Calu3 (cell line): ENCODE results near the gene TTLL7. TPM values are rescaled to one million over a fixed set of nuclear protein-coding genes. Genes with fewer than 3 reads are reported as not detected.
A peak's percentile ranks its signal among the peaks of the same experiment; 100 is the strongest.

ENCODE experiments used
- BruUV-seq: library from RNA; stranded (reverse); fragments of 400-500 nt; replicated peaks from 2 replicates; lab custom pipeline; 2021; lab: Mats Ljungman, UMichigan
- CTCF ChIA-PET: fragments of 300-600 bp; sonication (Branson Sonifier 250); formaldehyde crosslinking; loops from one replicate; lab custom pipeline; 2022; ENCODE audit warnings: antibody characterized with exemption; lab: Charles Lee
- DNase-seq: peaks from one replicate; pipeline ENCODE4 v3.0.0; 2022
- H3K27ac Mint-ChIP-seq: one replicate; pipeline ENCODE4 v1.8.0; 2022; ENCODE audit warnings: mixed read lengths; ENCODE audit not compliant: unreplicated experiment
- H3K27me3 Mint-ChIP-seq: one replicate; pipeline ENCODE4 v1.8.0; 2022; ENCODE audit warnings: mixed read lengths; ENCODE audit not compliant: unreplicated experiment
- H3K36me3 Mint-ChIP-seq: one replicate; pipeline ENCODE4 v1.8.0; 2022; ENCODE audit warnings: mild to moderate bottlenecking, moderate library complexity, mixed read lengths; ENCODE audit not compliant: insufficient read depth, unreplicated experiment
- H3K4me1 Mint-ChIP-seq: one replicate; pipeline ENCODE4 v1.8.0; 2022; ENCODE audit warnings: mild to moderate bottlenecking, low read depth, mixed read lengths; ENCODE audit not compliant: unreplicated experiment
- H3K4me3 Mint-ChIP-seq: one replicate; pipeline ENCODE4 v1.8.0; 2022; ENCODE audit warnings: mild to moderate bottlenecking, low read depth, moderate library complexity, mixed read lengths; ENCODE audit not compliant: unreplicated experiment
- H3K9me3 Mint-ChIP-seq: one replicate; pipeline ENCODE4 v1.8.0; 2022; ENCODE audit warnings: low read depth, mixed read lengths; ENCODE audit not compliant: unreplicated experiment
- CTCF ChIP-seq: fragments of 200-600 bp; IDR thresholded peaks from one replicate; pipeline ENCODE4 v1.8.0; 2022; ENCODE audit warnings: antibody characterized with exemption; ENCODE audit not compliant: unreplicated experiment
- intact Hi-C: fragments of 100-400 bp; cut with micrococcal nuclease; formaldehyde crosslinking; loops from one replicate; pipeline ENCODE4 v1.10.0; 2022; ENCODE audit not compliant: unreplicated experiment
- total RNA-seq: library from RNA; stranded (reverse); gene quantifications from 2 replicates; pipeline ENCODE4 v1.2.3, GENCODE V29; 2022

The TTLL7 gene
- total RNA-seq, 1 experiment from 2014 or later: 4.6 TPM

- no TSS peak for BruUV-seq
- H3K36me3 Mint-ChIP-seq: no peaks in the 10 kb centered on the region
- no peak overlapping the region for H3K4me3 Mint-ChIP-seq
- TF ChIP-seq CTCF: no peak
- H3K4me1 Mint-ChIP-seq: peaks cover 12% of the 10 kb centered on the region
- DNase-seq: no peak
- H3K27me3 Mint-ChIP-seq: no peaks in the 10 kb centered on the region
- CTCF ChIA-PET: no interaction called here
- intact Hi-C loops: no loop called here
- peaks cover 3% of the 10 kb centered on the region for H3K9me3 Mint-ChIP-seq
- H3K27ac Mint-ChIP-seq: no peak overlapping the region
These were observed 176.7 kb downstream of the TTLL7 start for GRCh38 chr1:83822208-83822607.

- DNase-seq: no peak
- Mint-ChIP-seq H3K27me3 (no peaks in the 10 kb centered on the region), H3K9me3 (peaks cover 3% of the 10 kb centered on the region), H3K4me1 (peaks cover 12% of the 10 kb centered on the region), H3K4me3 (no peak overlapping the region), H3K27ac (peak overlapping the region; percentile 33), H3K36me3 (no peaks in the 10 kb centered on the region)
- CTCF ChIA-PET: no interaction called here
- intact Hi-C loops: no loop called here
- TF ChIP-seq CTCF: no peak
- no TSS peak for BruUV-seq
These were observed 179.5 kb downstream of the TTLL7 start for GRCh38 chr1:83819436-83819835.

GRCh38 chr1:83818916-83819315 is 180.0 kb downstream of the TTLL7 start:
- H3K36me3 Mint-ChIP-seq: no peaks in the 10 kb centered on the region
- H3K27me3 Mint-ChIP-seq: no peaks in the 10 kb centered on the region
- no peak overlapping the region for H3K4me3 Mint-ChIP-seq
- no peak for TF ChIP-seq CTCF
- DNase-seq: no peak
- H3K9me3 Mint-ChIP-seq: peaks cover 3% of the 10 kb centered on the region
- CTCF ChIA-PET: no interaction called here
- peaks cover 12% of the 10 kb centered on the region for H3K4me1 Mint-ChIP-seq
- no TSS peak for BruUV-seq
- peak overlapping the region; percentile 33 for H3K27ac Mint-ChIP-seq
- intact Hi-C loops: no loop called here

- peaks cover 12% of the 10 kb centered on the region for H3K4me1 Mint-ChIP-seq
- intact Hi-C loops: no loop called here
- H3K27me3 Mint-ChIP-seq: no peaks in the 10 kb centered on the region
- DNase-seq: no peak
- no peak overlapping the region for H3K27ac Mint-ChIP-seq
- TF ChIP-seq CTCF: no peak
- peaks cover 3% of the 10 kb centered on the region for H3K9me3 Mint-ChIP-seq
- H3K36me3 Mint-ChIP-seq: no peaks in the 10 kb centered on the region
- BruUV-seq: no TSS peak
- no peak overlapping the region for H3K4me3 Mint-ChIP-seq
- CTCF ChIA-PET: no interaction called here
These were observed 182.1 kb downstream of the TTLL7 start for GRCh38 chr1:83816836-83817235.

GRCh38 chr1:83815330-83815729 is 183.6 kb downstream of the TTLL7 start:
- H3K9me3 Mint-ChIP-seq: peaks cover 3% of the 10 kb centered on the region
- DNase-seq: no peak
- H3K27me3 Mint-ChIP-seq: no peaks in the 10 kb centered on the region
- H3K4me3 Mint-ChIP-seq: no peak overlapping the region
- no peak for TF ChIP-seq CTCF
- BruUV-seq: no TSS peak
- intact Hi-C loops: no loop called here
- no peak overlapping the region for H3K27ac Mint-ChIP-seq
- H3K4me1 Mint-ChIP-seq: peaks cover 12% of the 10 kb centered on the region
- CTCF ChIA-PET: no interaction called here
- H3K36me3 Mint-ChIP-seq: no peaks in the 10 kb centered on the region
